HG03135 (cell line): Measurements from ENCODE around the gene PDGFRA.
A peak's percentile ranks its signal among the peaks of the same experiment; 100 is the strongest.

Experiments
- ATAC-seq: cut with Tn5 transposase; IDR thresholded peaks from one replicate; pipeline ENCODE4 v1.9.1; 2021; ENCODE audit warnings: mild to moderate bottlenecking, moderate library complexity; ENCODE audit not compliant: unreplicated experiment

The PDGFRA gene

DNA sequence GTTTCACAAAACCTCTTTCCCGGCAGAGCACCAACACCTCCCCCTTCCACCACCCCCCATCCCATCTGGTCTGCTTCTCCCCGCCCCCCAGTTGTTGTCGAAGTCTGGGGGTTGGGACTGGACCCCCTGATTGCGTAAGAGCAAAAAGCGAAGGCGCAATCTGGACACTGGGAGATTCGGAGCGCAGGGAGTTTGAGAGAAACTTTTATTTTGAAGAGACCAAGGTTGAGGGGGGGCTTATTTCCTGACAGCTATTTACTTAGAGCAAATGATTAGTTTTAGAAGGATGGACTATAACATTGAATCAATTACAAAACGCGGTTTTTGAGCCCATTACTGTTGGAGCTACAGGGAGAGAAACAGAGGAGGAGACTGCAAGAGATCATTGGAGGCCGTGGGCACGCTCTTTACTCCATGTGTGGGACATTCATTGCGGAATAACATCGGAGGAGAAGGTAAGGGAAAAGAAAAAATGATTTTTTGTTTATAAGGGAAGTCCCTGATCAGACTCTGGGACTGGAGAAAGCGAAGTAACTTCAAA lies at the start of gene PDGFRA:
PDGFRA (plus strand) TSS at position 333 of the 541 bp plus-strand sequence. CDS start 29,476 bp downstream, outside the sequence.
- no peak for ATAC-seq

DNA sequence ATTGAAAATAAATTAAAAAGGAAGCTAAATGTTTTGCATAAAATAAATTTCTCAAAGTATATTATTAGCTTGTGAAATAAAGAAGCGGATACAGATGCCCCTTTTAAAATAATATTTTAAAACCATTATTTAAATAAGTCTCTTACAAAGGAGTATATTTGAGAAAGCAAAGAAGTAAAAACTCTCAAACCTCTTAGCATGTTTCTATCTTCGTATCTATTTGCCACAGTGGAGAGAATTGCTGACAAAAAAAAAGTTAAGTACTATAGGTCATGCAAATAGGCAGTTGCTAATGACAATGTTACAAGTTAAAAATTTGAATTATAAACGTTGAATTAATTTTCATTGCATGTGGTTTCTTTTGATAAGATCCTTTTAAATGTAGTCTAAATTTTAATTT lies 44.5 kb upstream of the PDGFRA start:
- ATAC-seq = no peak

GRCh38 chr4:54185044-54185780 lies 43.9 kb upstream of the PDGFRA start:
- no peak for ATAC-seq

GRCh38 chr4:54185866-54186265 lies 43.2 kb upstream of the PDGFRA start:
- no peak for ATAC-seq

DNA sequence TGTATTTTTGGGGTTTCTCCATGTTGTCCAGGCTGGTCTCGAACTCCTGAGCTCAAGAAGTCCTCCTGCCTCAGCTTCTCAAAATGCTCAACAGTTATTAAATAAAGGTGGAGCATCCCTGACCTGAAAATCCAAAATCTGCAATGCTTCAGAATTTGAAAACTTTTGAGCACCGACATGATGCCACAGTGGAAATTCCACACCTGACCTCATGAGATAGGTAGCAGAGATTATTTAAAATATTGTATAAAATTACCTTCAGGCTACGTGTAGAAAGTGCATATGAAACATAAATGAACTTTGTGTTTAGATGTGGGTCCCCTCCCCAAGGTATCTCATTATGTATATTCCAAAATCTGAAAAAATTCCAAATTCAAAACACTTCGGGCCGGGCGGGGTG lies 42.7 kb upstream of the PDGFRA start:
- no peak for ATAC-seq

DNA sequence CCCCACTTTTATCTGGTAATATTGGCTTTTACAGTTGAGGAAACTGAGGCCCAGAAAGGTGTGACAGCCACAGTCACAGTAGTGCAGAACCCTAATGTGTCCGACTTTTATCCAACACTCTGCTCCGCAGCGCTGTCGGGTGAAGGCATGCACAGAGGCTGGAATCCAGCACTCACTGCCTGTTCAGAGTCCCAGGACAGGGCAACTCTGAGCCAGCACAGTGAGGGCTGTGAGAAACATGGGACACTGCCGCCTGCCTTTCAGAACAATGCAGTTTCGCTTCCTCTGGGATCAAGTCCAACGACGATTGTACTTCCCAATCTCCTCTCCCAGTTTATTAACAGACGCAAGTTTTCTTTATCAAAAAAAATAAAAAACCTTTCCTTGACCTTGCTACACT lies 41.9 kb upstream of the PDGFRA start:
- ATAC-seq = no peak

- ATAC-seq = no peak
Observed at GRCh38 chr4:54189140-54189539, 40.0 kb upstream of the PDGFRA start.

DNA sequence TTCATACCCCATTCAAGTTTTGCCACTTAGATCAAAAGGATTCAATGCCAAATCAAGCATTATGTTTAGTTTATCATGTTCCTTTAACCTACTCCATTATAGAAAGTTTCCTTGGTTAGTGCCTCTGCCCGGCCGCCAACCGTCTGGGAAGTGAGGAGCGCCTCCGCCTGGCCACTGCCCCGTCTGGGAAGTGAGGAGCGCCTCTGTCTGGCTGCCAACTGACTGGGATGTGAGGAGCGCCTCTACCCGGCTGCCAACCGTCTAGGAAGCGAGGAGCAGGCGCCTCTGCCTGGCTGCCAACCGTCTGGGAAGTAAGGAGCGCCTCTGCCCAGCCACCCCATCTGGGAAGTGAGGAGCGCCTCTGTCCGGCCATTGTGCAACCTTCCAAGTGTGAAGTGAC lies 36.3 kb upstream of the PDGFRA start:
- no peak for ATAC-seq

DNA sequence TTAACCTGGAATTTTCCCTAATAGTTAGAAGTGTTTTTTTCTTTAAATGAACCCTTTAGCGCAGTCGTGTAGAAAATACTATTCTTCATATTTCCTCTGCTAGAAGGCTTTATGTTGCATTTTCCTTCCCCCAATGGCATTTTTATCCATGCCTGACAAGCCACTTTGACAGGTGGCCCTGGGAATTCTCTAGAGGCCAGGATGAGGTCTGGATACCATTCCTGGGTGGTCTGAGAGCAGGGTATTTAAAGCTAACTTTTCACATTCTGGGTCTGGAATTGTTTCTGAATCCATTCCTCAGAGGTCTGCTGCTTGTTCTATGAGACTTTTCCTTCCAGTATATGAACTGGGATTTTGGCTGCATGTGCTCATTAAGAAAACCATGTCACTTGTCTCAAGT lies 31.2 kb upstream of the PDGFRA start:
- ATAC-seq = no peak

- no peak for ATAC-seq
Observed at GRCh38 chr4:54199919-54200318, 29.2 kb upstream of the PDGFRA start.

GRCh38 chr4:54209617-54210016 lies 19.5 kb upstream of the PDGFRA start:
- no peak for ATAC-seq

- ATAC-seq = no peak
Observed at GRCh38 chr4:54213001-54213400, 16.1 kb upstream of the PDGFRA start.

- no peak for ATAC-seq
Observed at GRCh38 chr4:54213761-54214160, 15.3 kb upstream of the PDGFRA start.

- ATAC-seq = no peak
Observed at GRCh38 chr4:54215379-54216077, 13.6 kb upstream of the PDGFRA start.

DNA sequence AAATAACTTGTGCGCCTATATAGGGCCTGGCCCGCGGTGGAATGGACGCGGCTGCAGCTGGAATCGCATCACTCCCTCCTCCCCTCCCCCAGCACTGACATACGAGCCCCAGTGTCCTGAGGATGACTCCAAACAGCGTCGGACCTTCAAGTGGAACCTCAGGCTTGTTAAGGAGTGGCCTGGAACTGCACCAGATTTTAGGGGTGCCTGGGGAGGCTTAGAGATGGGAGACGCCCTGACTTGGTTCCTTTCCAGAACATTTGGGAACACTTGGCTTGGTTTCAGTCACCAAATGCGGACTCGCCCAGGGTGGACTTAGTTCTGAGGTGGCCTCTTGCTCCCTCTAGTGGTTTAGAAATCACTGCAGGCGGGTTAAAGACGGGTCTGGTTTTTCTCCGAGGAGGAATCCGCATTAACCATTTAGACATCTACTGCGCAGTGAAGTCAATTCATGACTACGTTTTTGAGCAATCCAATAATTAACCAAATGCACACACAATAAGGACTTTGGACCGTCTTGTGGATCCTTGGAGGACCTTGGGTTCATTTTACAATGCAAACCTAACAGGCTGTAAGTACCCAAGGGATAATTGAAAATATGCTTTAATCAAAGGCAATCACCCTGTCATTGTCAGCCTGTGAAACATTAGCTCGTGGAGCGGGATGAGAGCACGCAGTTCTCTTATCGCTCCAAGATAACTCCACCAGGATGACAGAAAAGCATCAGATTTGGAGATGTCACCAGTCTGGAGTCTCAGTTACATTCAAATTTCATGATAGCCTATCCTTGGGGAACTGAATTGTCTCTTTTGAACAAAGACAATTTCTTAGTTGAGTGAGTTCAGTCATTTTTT lies 11.2 kb upstream of the PDGFRA start:
- peak; percentile 63 for ATAC-seq

GRCh38 chr4:54218736-54219135 lies 10.4 kb upstream of the PDGFRA start:
- ATAC-seq = no peak

- ATAC-seq = no peak
Observed at GRCh38 chr4:54224996-54225597, 4.0 kb upstream of the PDGFRA start.

DNA sequence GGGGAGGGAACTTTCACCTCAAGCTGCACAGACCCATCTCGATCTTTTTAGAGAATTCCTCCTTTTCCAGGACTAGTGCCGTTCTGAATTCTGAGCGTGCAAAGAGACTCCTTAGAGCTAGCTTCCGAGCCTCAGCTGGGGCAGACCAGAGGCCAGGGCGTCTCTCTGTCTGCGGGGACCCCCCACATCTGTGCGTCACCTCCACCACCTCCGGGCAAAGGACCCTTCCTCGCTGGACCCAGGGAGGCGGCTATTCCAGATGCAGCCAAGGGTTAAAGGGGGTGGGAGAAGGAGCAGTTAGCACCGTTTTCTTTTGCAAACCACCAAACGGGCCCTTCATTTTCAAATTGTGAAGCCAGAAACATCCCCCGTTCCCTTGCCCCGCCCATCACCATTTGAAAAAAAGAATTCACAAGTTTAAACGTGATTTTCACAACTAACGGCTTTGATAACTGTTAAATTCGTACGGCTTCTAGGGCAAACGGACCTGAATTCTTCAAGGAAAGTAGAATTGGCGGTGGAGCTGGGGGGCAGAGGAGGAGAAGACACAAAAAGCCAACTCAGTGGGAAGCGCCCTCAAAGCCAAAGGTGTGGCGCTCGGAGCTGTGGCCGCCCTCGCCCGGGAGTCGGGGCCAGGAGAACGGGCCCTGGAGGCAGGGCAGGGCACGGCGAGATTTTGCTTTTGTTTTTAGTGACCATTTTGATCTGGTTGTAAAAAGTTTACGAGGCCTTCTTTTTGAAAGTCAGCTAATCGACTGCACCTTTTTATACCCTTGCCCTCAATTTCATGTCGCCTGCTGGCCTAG lies 3.3 kb upstream of the PDGFRA start:
- no peak for ATAC-seq

DNA sequence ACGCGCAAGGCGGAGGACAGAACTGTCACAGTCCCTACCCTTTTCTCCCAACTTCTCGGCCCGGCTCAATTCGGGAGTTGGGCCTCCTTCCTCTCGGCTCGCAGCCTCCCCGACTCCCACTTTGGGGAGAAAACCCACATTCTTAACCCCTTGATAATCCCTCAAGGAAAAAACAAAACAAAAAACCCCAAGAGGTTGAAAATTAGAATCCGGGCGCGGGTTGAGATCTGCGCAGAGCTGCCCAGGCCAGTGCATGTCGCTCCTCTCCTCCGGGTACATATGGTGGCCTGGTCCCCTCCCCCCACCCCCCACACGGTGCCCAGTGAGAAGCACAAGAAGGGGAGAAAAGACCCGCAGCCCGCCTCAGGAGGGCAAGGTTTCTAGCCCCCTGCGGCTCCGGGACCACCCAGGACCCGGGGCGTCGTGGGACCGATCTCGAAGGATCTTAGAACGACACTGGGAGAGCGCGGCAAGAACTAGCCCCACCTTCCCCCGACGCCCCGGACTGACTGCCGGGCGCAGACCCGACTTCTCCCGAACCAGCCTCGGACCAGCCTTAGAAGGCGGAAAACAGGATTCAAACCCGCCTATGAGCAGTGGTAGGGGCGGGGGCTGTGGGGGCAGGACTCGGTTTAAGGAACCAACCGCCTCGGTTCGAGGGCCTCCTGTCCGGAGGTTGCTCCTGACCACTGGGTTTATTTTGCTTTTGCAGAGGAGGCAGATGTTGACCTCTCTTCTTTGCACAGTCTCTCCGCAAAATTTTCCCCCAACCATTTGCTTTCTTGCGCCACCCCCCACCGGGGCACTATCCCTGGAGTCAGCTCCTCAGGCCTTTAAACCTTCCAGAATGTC lies 2.5 kb upstream of the PDGFRA start:
- no peak for ATAC-seq
